HepG2 (cell line): ENCODE results near the gene YIPF3. TPM values are rescaled to one million over a fixed set of nuclear protein-coding genes. Genes with fewer than 3 reads are reported as not detected.

Experiments used
- ATM ChIP-seq: fragments of 450-650 bp; IDR thresholded peaks from 2 replicates; pipeline ENCODE4 v1.7.1; 2017; ENCODE audit warnings: mild to moderate bottlenecking, borderline replicate concordance
- CHD2 ChIP-seq: IDR thresholded peaks from 2 replicates; pipeline ENCODE4 v1.6.1; 2011; ENCODE audit warnings: low read depth, low read length, improper control_type of control experiment
- CTCF ChIP-seq: sonication (generic); formaldehyde crosslinking; IDR thresholded peaks from 2 replicates; pipeline ENCODE4 v1.5.0; 2020; ENCODE audit warnings: mild to moderate bottlenecking, missing genetic modification reagents, moderate library complexity
- DDIT3 ChIP-seq: sonication (generic); formaldehyde crosslinking; IDR thresholded peaks from 2 replicates; pipeline ENCODE4 v1.4.0; 2020; ENCODE audit warnings: mild to moderate bottlenecking, missing genetic modification reagents
- FOXC1 ChIP-seq: sonication (generic); formaldehyde crosslinking; IDR thresholded peaks from 2 replicates; pipeline ENCODE4 v1.8.0; 2022; ENCODE audit warnings: mild to moderate bottlenecking, missing genetic modification reagents, borderline replicate concordance
- HIVEP1 ChIP-seq: sonication (generic); formaldehyde crosslinking; IDR thresholded peaks from 2 replicates; pipeline ENCODE4 v1.4.0; 2020; ENCODE audit warnings: mild to moderate bottlenecking, missing genetic modification reagents
- HNF1B ChIP-seq: sonication (generic); formaldehyde crosslinking; IDR thresholded peaks from 2 replicates; pipeline ENCODE4 v1.5.1; 2020; ENCODE audit warnings: mild to moderate bottlenecking, moderate library complexity, missing genetic modification reagents
- KLF9 ChIP-seq: IDR thresholded peaks from 2 replicates; pipeline ENCODE4 v1.6.1; 2016; ENCODE audit warnings: low read depth
- KMT2A ChIP-seq: sonication (generic); formaldehyde crosslinking; IDR thresholded peaks from 2 replicates; pipeline ENCODE4 v1.4.0; 2020; ENCODE audit warnings: missing genetic modification reagents
- MIER2 ChIP-seq: IDR thresholded peaks from 2 replicates; pipeline ENCODE4 v1.6.1; 2016; ENCODE audit warnings: missing biosample characterization, missing genetic modification reagents
- MXI1 ChIP-seq: IDR thresholded peaks from 3 replicates; pipeline ENCODE4 v1.6.1; 2012; ENCODE audit warnings: low read depth, low read length, inconsistent platforms, borderline replicate concordance
- SIX1 ChIP-seq: sonication (generic); formaldehyde crosslinking; IDR thresholded peaks from 2 replicates; pipeline ENCODE4 v1.4.0; 2020; ENCODE audit warnings: missing genetic modification reagents, borderline replicate concordance
- TEAD3 ChIP-seq: optimal IDR thresholded peaks from 2 replicates; pipeline ENCODE3; 2016; ENCODE audit warnings: borderline replicate concordance
- ZBTB1 ChIP-seq: sonication (generic); formaldehyde crosslinking; IDR thresholded peaks from 2 replicates; pipeline ENCODE4 v1.4.0; 2020; ENCODE audit warnings: missing genetic modification reagents, borderline replicate concordance
- ZBTB14 ChIP-seq: sonication (generic); formaldehyde crosslinking; IDR thresholded peaks from 2 replicates; pipeline ENCODE4 v1.4.0; 2020; ENCODE audit warnings: missing genetic modification reagents
- ZFP82 ChIP-seq: sonication (generic); formaldehyde crosslinking; IDR thresholded peaks from 2 replicates; pipeline ENCODE4 v1.5.1; 2020; ENCODE audit warnings: mild to moderate bottlenecking, missing genetic modification reagents, borderline replicate concordance
- ZNF10 ChIP-seq: sonication (generic); formaldehyde crosslinking; IDR thresholded peaks from 2 replicates; pipeline ENCODE4 v1.4.0; 2020; ENCODE audit warnings: mild to moderate bottlenecking, low read depth, missing genetic modification reagents, borderline replicate concordance
- ZNF382 ChIP-seq: sonication (generic); formaldehyde crosslinking; IDR thresholded peaks from 2 replicates; pipeline ENCODE4 v1.5.0; 2020; ENCODE audit warnings: missing genetic modification reagents, mild to moderate bottlenecking, borderline replicate concordance
- ZNF468 ChIP-seq: sonication (generic); formaldehyde crosslinking; IDR thresholded peaks from 2 replicates; pipeline ENCODE4 v1.8.0; 2022; ENCODE audit warnings: mild to moderate bottlenecking, moderate library complexity, missing genetic modification reagents
- ZNF484 ChIP-seq: sonication (generic); formaldehyde crosslinking; IDR thresholded peaks from 2 replicates; pipeline ENCODE4 v1.5.1; 2020; ENCODE audit warnings: mild to moderate bottlenecking, low read depth, missing genetic modification reagents, borderline replicate concordance
- ZNF496 ChIP-seq: sonication (generic); formaldehyde crosslinking; IDR thresholded peaks from 2 replicates; pipeline ENCODE4 v1.8.1; 2023; ENCODE audit warnings: mild to moderate bottlenecking, moderate library complexity, missing genetic modification reagents; ENCODE audit not compliant: insufficient replicate concordance
- ZNF546 ChIP-seq: sonication (generic); formaldehyde crosslinking; conservative IDR thresholded peaks from 2 replicates; pipeline ENCODE4 v1.8.1; 2023; ENCODE audit warnings: mild to moderate bottlenecking, missing genetic modification reagents
- ZNF550 ChIP-seq: sonication (generic); formaldehyde crosslinking; IDR thresholded peaks from 2 replicates; pipeline ENCODE4 v1.4.0; 2020; ENCODE audit warnings: mild to moderate bottlenecking, missing genetic modification reagents, borderline replicate concordance
- ZNF563 ChIP-seq: sonication (generic); formaldehyde crosslinking; IDR thresholded peaks from 2 replicates; pipeline ENCODE4 v1.8.0; 2022; ENCODE audit warnings: mild to moderate bottlenecking, moderate library complexity, missing genetic modification reagents
- ZNF616 ChIP-seq: sonication (generic); formaldehyde crosslinking; IDR thresholded peaks from 2 replicates; pipeline ENCODE4 v1.5.0; 2020; ENCODE audit warnings: low read depth, mild to moderate bottlenecking, missing genetic modification reagents
- ZNF724P ChIP-seq: sonication (generic); formaldehyde crosslinking; IDR thresholded peaks from 2 replicates; pipeline ENCODE4 v1.8.0; 2022; ENCODE audit warnings: missing genetic modification reagents, borderline replicate concordance
- ZNF790 ChIP-seq: sonication (generic); formaldehyde crosslinking; IDR thresholded peaks from 2 replicates; pipeline ENCODE4 v1.8.0; 2022; ENCODE audit warnings: missing genetic modification reagents, mild to moderate bottlenecking, borderline replicate concordance
- polyA plus RNA-seq, 8 experiments: library from polyadenylated mRNA; depleted of rRNA in 3 of 8; stranded (reverse) in 7 of 8; unstranded in 1 of 8; fragments of >200 nt; fragmentation: Illumina TruSeq in 4 of 8; extraction: Trizol in 4 of 8; gene quantifications; 2 replicates each; pipeline versions ENCODE4 v1.2.1 to v1.2.3, GENCODE V29; 2011 to 2016; ENCODE audit warnings: low read depth in 4 of 8, missing spikeins in 1 of 8, mixed read lengths in 1 of 8; ENCODE audit not compliant: insufficient read depth in 1 of 8
- total RNA-seq, 5 experiments: library from RNA; depleted of rRNA; stranded (reverse); fragments of >200 nt; fragmentation: Illumina TruSeq; extraction: Trizol; gene quantifications; 2 replicates each; pipeline ENCODE4 v1.2.3, GENCODE V29; 2016; ENCODE audit warnings: low read depth in 1 of 5

The YIPF3 gene
- total and polyA plus RNA-seq, 2 of the 13 experiments (the other 11 are each of a cell fraction or from before 2014, with no cell fraction given), result 107 to 206 TPM

- no peak for TF ChIP-seq HNF1B (CRISPR knock-in tag)
- no peak for TF ChIP-seq ZBTB14 (CRISPR knock-in tag)
- TF ChIP-seq ZNF724P (CRISPR knock-in tag), result no peak
- no peak for TF ChIP-seq DDIT3 (CRISPR knock-in tag)
- TF ChIP-seq TEAD3 (CRISPR knock-in tag), result peak; percentile 9
- TF ChIP-seq ZNF790 (CRISPR knock-in tag), result no peak
- TF ChIP-seq KLF9 (CRISPR knock-in tag), result no peak
- no peak for TF ChIP-seq ZNF563 (CRISPR knock-in tag)
- no peak for TF ChIP-seq HIVEP1 (CRISPR knock-in tag)
- no peak for TF ChIP-seq ZNF496 (CRISPR knock-in tag)
- no peak for TF ChIP-seq MIER2 (CRISPR knock-in tag)
- TF ChIP-seq ZNF10 (CRISPR knock-in tag), result no peak
- no peak for TF ChIP-seq ZNF546 (CRISPR knock-in tag)
- no peak for TF ChIP-seq SIX1 (CRISPR knock-in tag)
- no peak for TF ChIP-seq ATM
- no peak for TF ChIP-seq ZNF484 (CRISPR knock-in tag)
- no peak for TF ChIP-seq ZNF616 (CRISPR knock-in tag)
- no peak for TF ChIP-seq ZNF468 (CRISPR knock-in tag)
- TF ChIP-seq CHD2, result no peak
- TF ChIP-seq ZBTB1 (CRISPR knock-in tag), result no peak
- TF ChIP-seq ZFP82 (CRISPR knock-in tag), result no peak
- TF ChIP-seq ZNF382, result no peak
- no peak for TF ChIP-seq MXI1
- 0 out of 2 replicates have a peak, but pooled peaks have one; percentile 2 for TF ChIP-seq FOXC1
- no peak for TF ChIP-seq CTCF (CRISPR knock-in tag)
- 0 out of 2 replicates have a peak, but pooled peaks have one; percentile 7 for TF ChIP-seq KMT2A (CRISPR knock-in tag)
- no peak for TF ChIP-seq ZNF550 (CRISPR knock-in tag)
These were observed 8.1 kb downstream of the YIPF3 start (continued) for GRCh38 chr6:43508481-43509141.
